ENCODE measurements around the gene HPCAL1.

Gene HPCAL1

DNA sequence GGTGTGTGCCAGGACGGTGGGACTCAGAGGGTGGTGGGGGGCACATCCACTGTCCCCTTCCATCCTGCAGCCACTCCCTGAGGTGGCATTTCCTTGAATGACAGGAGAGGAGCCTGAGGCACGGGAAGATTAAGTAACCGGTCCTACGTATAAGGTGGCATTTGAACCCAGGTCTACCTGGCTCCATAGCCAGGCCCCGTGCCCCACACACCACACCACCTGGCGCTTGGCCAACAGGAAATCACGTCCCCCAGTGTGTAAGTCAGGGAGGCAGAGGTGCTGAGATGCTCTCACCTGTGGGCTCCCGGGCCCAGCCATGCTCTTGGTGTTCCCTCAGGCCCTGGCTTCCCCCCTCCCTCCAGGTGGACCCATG lies 53.7 kb downstream of the HPCAL1 start:
- no peak for DNase-seq (ENCODE audit: low read depth)
- in situ Hi-C loops (cut with HindIII; ENCODE audit: low sequenced_read_pairs), result no loop called here
- H3K4me3 ChIP-seq (ENCODE audit: low read depth, low read length), result no peak overlapping the region
- TF ChIP-seq CTCF (IDR thresholded peaks at IDR 0.05; ENCODE audit: low read depth, low read length, missing control alignments), result no peak

GRCh38 chr2:10357193-10358169 lies 54.8 kb downstream of the HPCAL1 start:
- in situ Hi-C loops (cut with HindIII; ENCODE audit: low sequenced_read_pairs), result no loop called here
- no peak for TF ChIP-seq CTCF (IDR thresholded peaks at IDR 0.05; ENCODE audit: low read depth, low read length, missing control alignments)
- no peak for DNase-seq (ENCODE audit: low read depth)
- no peak overlapping the region for H3K4me3 ChIP-seq (ENCODE audit: low read depth, low read length)

DNA sequence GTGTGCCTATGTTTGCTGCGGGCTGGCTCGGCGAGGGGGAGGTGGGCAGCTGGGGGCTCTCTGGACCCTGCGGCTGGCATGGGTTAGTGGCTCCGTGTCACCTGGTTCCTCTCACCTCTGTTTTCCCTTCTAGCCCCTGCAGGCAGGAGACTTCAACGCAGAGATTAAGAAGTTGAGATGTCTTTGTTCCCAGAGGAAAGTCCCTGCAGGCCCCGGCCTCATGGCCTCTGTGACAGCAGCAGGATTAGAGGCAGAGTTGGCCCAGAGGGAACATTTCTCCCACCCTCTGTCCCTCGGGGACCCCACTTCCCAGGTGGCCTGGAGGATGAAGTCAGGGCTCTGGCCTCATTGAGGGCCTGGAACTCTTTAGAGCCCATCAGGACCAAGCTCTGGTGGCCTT lies 56.5 kb downstream of the HPCAL1 start:
- no peak for DNase-seq (ENCODE audit: low read depth)
- H3K4me3 ChIP-seq (ENCODE audit: low read depth, low read length), result no peak overlapping the region
- in situ Hi-C loops (cut with HindIII; ENCODE audit: low sequenced_read_pairs), result no loop called here
- TF ChIP-seq CTCF (IDR thresholded peaks at IDR 0.05; ENCODE audit: low read depth, low read length, missing control alignments), result no peak

DNA sequence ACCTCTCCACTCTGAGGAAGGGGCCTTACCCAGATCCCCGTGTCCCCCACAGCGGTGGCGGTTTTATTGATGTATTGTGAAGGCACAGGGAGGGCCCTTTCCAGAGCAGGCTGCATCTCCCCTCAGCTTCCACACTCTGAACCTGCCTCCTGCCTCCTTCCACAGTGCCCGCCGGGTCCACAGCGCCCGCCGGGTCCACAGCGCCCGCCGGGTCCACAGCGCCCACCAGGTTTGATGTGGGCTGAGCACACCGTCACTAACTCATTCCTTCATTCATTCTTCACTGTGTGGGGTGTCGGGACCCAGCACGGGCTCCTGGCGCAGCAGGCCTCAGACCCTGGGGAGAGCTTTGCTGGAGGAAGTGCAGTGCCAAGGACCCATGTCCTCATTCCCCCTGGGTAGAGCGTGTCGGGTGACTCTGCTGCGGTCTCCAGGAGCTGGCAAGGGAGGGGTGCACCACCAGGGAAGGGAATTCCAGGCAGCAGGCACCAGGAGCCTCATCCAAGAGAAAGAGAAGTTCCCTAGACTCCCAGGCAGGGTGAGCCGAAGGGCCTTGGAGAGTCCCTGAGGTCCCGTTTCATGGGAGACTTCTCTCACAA lies 57.1 kb downstream of the HPCAL1 start:
- no peak for TF ChIP-seq CTCF (IDR thresholded peaks at IDR 0.05; ENCODE audit: low read depth, low read length, missing control alignments)
- no peak overlapping the region for H3K4me3 ChIP-seq (ENCODE audit: low read depth, low read length)
- in situ Hi-C loops (cut with HindIII; ENCODE audit: low sequenced_read_pairs), result no loop called here

GRCh38 chr2:10360460-10360849 lies 57.8 kb downstream of the HPCAL1 start:
- H3K4me3 ChIP-seq (ENCODE audit: low read depth, low read length), result no peak overlapping the region
- in situ Hi-C loops (cut with HindIII; ENCODE audit: low sequenced_read_pairs), result no loop called here
- no peak for DNase-seq (ENCODE audit: low read depth)
- no peak for TF ChIP-seq CTCF (IDR thresholded peaks at IDR 0.05; ENCODE audit: low read depth, low read length, missing control alignments)

More for the DNA sequence above, 57.1 kb downstream of the HPCAL1 start:
- DNase-seq (ENCODE audit: low read depth), result no peak

DNA sequence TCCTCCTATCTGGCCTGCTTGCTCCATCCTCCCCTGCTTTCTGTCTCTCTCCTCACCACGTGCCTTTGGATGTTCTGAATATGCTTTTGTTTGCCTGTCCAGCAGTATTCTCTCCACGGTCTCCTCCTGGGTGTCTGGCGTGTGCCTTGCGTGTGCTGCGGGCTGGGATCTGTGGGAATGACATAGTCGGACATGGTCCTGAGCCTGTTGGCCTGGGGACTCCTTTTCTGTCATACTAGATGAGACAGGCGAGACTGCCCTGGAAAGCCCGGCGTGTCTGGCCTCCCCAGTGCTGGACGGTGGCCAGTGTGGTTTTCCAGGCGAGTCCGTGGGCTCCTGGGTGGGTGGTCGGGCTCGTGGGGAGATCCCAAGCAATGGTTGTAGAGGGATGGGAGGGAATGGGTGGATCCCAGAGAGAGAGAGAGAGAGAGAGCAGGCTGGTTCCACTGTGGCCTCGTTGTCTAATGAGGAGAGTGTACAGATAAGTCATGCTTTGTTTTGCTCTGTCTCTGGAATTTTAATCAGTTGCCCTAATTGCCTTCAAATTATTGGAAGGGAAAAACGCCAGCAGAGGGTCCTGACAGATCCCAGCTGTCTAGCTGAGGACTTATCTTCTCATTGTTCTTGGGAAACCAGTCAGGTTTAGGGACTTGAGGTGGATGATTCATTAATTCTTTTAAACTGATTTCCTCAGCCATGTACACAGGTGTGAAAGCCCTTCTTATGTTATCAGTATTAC lies 58.3 kb downstream of the HPCAL1 start:
- in situ Hi-C loops (cut with HindIII; ENCODE audit: low sequenced_read_pairs), result no loop called here
- no peak for TF ChIP-seq CTCF (IDR thresholded peaks at IDR 0.05; ENCODE audit: low read depth, low read length, missing control alignments)
- DNase-seq (ENCODE audit: low read depth), result no peak
- no peak overlapping the region for H3K4me3 ChIP-seq (ENCODE audit: low read depth, low read length)

Data from astrocyte of the cerebellum (primary cell).